Ishikawa (cell line): ENCODE measurements around the gene PTPRM.

ENCODE experiments used
- CEBPB ChIP-seq: IDR thresholded peaks from 2 replicates; pipeline ENCODE4 v1.6.1; 2012
- CREB1 ChIP-seq: IDR thresholded peaks from 2 replicates; pipeline ENCODE4 v1.6.1; 2012; ENCODE audit warnings: low read depth
- EGR1 ChIP-seq: IDR thresholded peaks from 2 replicates; pipeline ENCODE4 v1.6.1; 2012
- EP300 ChIP-seq: IDR thresholded peaks from 2 replicates; pipeline ENCODE4 v1.6.1; 2012; ENCODE audit warnings: borderline replicate concordance
- FOXM1 ChIP-seq: IDR thresholded peaks from 2 replicates; pipeline ENCODE4 v1.6.1; 2012; ENCODE audit warnings: low read depth, borderline replicate concordance
- NFIC ChIP-seq: IDR thresholded peaks from 2 replicates; pipeline ENCODE4 v1.6.1; 2012
- RAD21 ChIP-seq: IDR thresholded peaks from 2 replicates; pipeline ENCODE4 v1.6.1; 2012; ENCODE audit warnings: low read depth
- TAF1 ChIP-seq: IDR thresholded peaks from 2 replicates; pipeline ENCODE4 v1.6.1; 2012; ENCODE audit warnings: low read depth, mild to moderate bottlenecking
- TCF12 ChIP-seq: IDR thresholded peaks from 2 replicates; pipeline ENCODE4 v1.6.1; 2012; ENCODE audit warnings: low read depth
- TEAD4 ChIP-seq: IDR thresholded peaks from 2 replicates; pipeline ENCODE4 v1.6.1; 2012
- YY1 ChIP-seq: IDR thresholded peaks from 2 replicates; pipeline ENCODE4 v1.6.1; 2012; ENCODE audit warnings: low read depth
- ZBTB7A ChIP-seq: IDR thresholded peaks from 2 replicates; pipeline ENCODE4 v1.6.1; 2012; ENCODE audit warnings: low read depth
- TF ChIP-seq, protein P1 (sequence below): IDR thresholded peaks from 2 replicates; pipeline ENCODE4 v1.6.1; 2012; ENCODE audit warnings: low read depth, mild to moderate bottlenecking
- TF ChIP-seq, protein P2 (sequence below): IDR thresholded peaks from 2 replicates; pipeline ENCODE4 v1.6.1; 2012
- TF ChIP-seq, protein P3 (sequence below): IDR thresholded peaks from 2 replicates; pipeline ENCODE4 v1.6.1; 2012

Gene PTPRM

DNA sequence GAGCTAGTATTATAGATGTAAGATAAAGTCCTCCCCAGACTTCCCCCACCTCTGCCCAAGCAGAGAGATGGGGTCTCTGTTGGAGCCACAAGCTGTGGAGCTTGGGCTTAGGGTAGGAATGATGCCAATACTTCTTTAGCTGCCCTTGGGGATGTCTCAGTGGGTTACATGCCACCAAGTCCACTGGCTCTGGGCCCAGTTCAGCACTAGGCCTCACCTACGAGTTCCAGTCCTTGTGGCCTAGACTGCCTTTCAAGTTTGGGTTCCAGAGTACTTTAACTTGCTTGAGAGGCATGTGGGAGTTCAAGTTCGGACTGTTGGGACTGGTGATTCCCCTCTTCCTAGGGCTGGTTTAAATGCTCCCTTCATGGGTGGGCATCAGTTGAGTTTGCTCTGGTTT lies 272.4 kb downstream of the PTPRM start:
- TF ChIP-seq CEBPB = no peak
- TF ChIP-seq CREB1 = no peak
- TF ChIP-seq, protein P1, sequence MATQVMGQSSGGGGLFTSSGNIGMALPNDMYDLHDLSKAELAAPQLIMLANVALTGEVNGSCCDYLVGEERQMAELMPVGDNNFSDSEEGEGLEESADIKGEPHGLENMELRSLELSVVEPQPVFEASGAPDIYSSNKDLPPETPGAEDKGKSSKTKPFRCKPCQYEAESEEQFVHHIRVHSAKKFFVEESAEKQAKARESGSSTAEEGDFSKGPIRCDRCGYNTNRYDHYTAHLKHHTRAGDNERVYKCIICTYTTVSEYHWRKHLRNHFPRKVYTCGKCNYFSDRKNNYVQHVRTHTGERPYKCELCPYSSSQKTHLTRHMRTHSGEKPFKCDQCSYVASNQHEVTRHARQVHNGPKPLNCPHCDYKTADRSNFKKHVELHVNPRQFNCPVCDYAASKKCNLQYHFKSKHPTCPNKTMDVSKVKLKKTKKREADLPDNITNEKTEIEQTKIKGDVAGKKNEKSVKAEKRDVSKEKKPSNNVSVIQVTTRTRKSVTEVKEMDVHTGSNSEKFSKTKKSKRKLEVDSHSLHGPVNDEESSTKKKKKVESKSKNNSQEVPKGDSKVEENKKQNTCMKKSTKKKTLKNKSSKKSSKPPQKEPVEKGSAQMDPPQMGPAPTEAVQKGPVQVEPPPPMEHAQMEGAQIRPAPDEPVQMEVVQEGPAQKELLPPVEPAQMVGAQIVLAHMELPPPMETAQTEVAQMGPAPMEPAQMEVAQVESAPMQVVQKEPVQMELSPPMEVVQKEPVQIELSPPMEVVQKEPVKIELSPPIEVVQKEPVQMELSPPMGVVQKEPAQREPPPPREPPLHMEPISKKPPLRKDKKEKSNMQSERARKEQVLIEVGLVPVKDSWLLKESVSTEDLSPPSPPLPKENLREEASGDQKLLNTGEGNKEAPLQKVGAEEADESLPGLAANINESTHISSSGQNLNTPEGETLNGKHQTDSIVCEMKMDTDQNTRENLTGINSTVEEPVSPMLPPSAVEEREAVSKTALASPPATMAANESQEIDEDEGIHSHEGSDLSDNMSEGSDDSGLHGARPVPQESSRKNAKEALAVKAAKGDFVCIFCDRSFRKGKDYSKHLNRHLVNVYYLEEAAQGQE = no peak
- TF ChIP-seq, protein P2, sequence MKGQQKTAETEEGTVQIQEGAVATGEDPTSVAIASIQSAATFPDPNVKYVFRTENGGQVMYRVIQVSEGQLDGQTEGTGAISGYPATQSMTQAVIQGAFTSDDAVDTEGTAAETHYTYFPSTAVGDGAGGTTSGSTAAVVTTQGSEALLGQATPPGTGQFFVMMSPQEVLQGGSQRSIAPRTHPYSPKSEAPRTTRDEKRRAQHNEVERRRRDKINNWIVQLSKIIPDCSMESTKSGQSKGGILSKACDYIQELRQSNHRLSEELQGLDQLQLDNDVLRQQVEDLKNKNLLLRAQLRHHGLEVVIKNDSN = no peak
- no peak for TF ChIP-seq TCF12
- TF ChIP-seq TEAD4 = no peak
- no peak for TF ChIP-seq EGR1
- TF ChIP-seq FOXM1 = no peak
- no peak for TF ChIP-seq RAD21
- TF ChIP-seq EP300 = no peak
- TF ChIP-seq, protein P3, sequence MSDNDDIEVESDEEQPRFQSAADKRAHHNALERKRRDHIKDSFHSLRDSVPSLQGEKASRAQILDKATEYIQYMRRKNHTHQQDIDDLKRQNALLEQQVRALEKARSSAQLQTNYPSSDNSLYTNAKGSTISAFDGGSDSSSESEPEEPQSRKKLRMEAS = no peak

DNA sequence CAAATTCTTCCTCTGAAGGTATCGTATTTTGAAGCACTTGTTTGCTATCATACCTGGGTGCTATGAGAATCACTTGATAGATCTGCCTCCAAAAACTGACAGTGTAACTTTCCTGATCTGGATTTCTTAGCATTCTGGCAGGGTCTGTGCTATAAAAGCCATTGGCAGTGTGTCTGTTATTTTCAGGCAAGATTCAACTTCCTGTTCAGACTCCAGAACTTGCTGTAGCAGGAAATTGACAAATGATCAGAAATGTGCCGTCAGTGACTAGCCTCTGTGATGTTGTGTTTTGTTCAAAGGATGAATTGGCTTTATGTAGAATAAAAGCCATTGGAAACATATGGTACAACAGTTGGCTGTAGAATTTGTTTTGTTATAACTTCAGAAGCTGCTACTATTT lies 273.3 kb downstream of the PTPRM start:
- TF ChIP-seq ZBTB7A = no peak
- no peak for TF ChIP-seq NFIC
- no peak for TF ChIP-seq CREB1
- TF ChIP-seq, protein P1 = no peak
- TF ChIP-seq YY1 = no peak
- TF ChIP-seq, protein P3 = no peak
- TF ChIP-seq TCF12 = no peak
- no peak for TF ChIP-seq TEAD4
- TF ChIP-seq, protein P2 = no peak
- TF ChIP-seq EP300 = no peak
- no peak for TF ChIP-seq RAD21
- TF ChIP-seq FOXM1 = no peak
- TF ChIP-seq TAF1 = no peak

DNA sequence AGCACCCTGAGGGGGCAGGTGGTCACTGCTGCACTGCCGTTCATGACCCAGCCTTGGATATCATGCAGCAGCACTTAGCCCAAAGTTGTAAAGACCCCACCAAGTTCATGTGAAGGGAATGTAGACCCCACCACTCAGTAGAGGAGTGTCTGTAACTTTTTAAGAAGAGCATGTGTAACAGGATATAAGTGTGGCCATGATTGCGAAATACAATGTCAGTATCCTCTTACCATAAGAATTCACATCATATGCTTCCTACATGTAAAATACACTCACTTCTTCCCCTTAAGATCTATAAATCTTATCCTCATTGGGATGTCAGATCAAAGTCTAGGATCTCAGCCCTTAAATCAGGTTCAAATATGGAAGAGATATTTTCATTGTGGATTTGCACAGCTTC lies 276.9 kb downstream of the PTPRM start:
- TF ChIP-seq CEBPB = no peak
- no peak for TF ChIP-seq ZBTB7A
- no peak for TF ChIP-seq CREB1
- TF ChIP-seq EGR1 = no peak
- no peak for TF ChIP-seq FOXM1
- TF ChIP-seq, protein P1 = no peak
- TF ChIP-seq TAF1 = no peak
- TF ChIP-seq, protein P3 = no peak
- no peak for TF ChIP-seq TCF12
- TF ChIP-seq EP300 = no peak
- TF ChIP-seq RAD21 = no peak
- TF ChIP-seq NFIC = no peak
- no peak for TF ChIP-seq TEAD4
- TF ChIP-seq, protein P2 = no peak
- no peak for TF ChIP-seq YY1

DNA sequence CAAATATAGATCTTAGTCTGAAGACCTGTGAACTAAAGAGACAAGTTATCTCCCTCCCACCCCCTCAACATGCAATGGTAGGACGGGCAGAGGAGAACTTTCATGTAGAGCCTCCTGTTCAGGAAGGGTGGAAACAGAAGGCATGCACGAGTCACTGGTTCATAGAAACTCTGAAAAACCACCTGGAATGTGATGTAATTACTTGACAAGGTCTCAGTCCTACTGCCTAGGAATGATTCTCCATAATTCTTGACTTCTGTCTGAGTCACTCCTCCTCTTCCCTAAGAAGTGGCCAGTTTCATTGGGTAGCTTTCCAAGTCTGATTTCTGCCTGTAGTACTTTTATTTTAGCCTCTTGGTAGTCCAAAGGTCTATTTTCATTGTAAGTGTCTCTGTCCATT lies 277.3 kb downstream of the PTPRM start:
- TF ChIP-seq, protein P2 = no peak
- no peak for TF ChIP-seq CREB1
- no peak for TF ChIP-seq FOXM1
- no peak for TF ChIP-seq YY1
- no peak for TF ChIP-seq TAF1
- no peak for TF ChIP-seq CEBPB
- TF ChIP-seq, protein P3 = no peak
- no peak for TF ChIP-seq EP300
- TF ChIP-seq TEAD4 = no peak
- TF ChIP-seq, protein P1 = no peak
- TF ChIP-seq ZBTB7A = no peak
- no peak for TF ChIP-seq RAD21
- no peak for TF ChIP-seq NFIC
